Testis (tissue), 2 donors: ENCODE results near the gene STRN4.

Experiments
- POLR2A ChIP-seq: fragments of 450-650 bp; IDR thresholded peaks from one replicate; pipeline ENCODE4 v1.6.1; 2017; ENCODE audit warnings: antibody characterized with exemption, mild to moderate bottlenecking, moderate library complexity
- TF ChIP-seq, protein P1 (sequence below), 3 experiments: fragments of 450-650 bp in 2 of 3; fragments of 200-600 bp in 1 of 3; sonication (generic) in 1 of 3; IDR thresholded peaks; one replicate each; pipeline ENCODE4 v1.5.1; 2016 to 2019; ENCODE audit warnings: antibody characterized with exemption in 3 of 3, mild to moderate bottlenecking in 2 of 3, moderate library complexity in 1 of 3

DNA sequence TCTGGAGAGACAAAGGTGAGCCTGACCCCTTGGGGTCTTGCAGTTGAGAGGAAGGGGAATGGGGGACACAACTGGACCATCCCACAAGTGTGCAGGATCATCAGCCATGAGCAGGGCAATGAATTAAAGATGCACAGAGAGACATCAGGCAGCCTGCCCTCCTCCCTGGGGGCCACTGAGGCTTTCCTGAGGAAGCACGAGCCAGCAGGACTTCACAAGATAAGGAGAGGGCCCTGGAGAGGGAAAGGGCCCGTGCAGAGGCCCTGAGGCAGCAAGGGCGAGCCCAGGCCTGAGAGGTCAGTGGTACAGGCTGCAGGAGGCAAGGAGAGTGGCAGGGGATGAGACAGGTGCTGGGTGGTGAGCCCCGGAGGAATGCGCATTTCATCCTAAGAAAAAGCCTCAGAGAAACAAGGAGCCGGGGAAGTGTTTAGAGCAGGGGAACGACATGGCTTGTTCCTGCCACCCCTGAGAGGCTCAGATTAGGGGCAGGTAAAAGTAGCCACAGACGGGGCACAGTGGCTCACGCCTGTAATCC, 20.3 kb downstream of the STRN4 start:
- TF ChIP-seq POLR2A = no peak
- TF ChIP-seq, protein P1, sequence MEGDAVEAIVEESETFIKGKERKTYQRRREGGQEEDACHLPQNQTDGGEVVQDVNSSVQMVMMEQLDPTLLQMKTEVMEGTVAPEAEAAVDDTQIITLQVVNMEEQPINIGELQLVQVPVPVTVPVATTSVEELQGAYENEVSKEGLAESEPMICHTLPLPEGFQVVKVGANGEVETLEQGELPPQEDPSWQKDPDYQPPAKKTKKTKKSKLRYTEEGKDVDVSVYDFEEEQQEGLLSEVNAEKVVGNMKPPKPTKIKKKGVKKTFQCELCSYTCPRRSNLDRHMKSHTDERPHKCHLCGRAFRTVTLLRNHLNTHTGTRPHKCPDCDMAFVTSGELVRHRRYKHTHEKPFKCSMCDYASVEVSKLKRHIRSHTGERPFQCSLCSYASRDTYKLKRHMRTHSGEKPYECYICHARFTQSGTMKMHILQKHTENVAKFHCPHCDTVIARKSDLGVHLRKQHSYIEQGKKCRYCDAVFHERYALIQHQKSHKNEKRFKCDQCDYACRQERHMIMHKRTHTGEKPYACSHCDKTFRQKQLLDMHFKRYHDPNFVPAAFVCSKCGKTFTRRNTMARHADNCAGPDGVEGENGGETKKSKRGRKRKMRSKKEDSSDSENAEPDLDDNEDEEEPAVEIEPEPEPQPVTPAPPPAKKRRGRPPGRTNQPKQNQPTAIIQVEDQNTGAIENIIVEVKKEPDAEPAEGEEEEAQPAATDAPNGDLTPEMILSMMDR (IDR thresholded peaks at IDR 0.05) = no peak
